ENCODE results near the gene SNX4. TPM values are rescaled to one million over a fixed set of nuclear protein-coding genes. Genes with fewer than 3 reads are reported as not detected.

SNX4 gene
- total and polyA plus RNA-seq, 9 donors = 16.7 to 36.1 (median 31.8) TPM

GRCh38 chr3:125435231-125435630 lies 84.8 kb downstream of the SNX4 start:
- Histone ChIP-seq H3K4me3 (no peak overlapping the region), H3K9me3 (no peaks in the 10 kb centered on the region), H3K27me3 (no peaks in the 10 kb centered on the region), H3K27ac (no peak overlapping the region), H3K36me3 (no peaks in the 10 kb centered on the region), H3K4me1 (ENCODE audit: insufficient read depth) (no peaks in the 10 kb centered on the region)
- no peak for TF ChIP-seq CTCF (IDR thresholded peaks at IDR 0.05)
- WGBS, 3 donors = 96 to 100% (median 100%) methylated on average over 2 of the region's 2 CpGs
- no peak for DNase-seq
- intact Hi-C loops (cut with DNase I) = loop anchor here (2.0 to 10.0 kb wide), 6 partner anchors 200 to 670 kb away; partner anchors contain the start of gene MUC13 (in 2 of the 4)

GRCh38 chr3:125434582-125435011 lies 85.4 kb downstream of the SNX4 start:
- Histone ChIP-seq H3K36me3 (no peaks in the 10 kb centered on the region), H3K4me1 (ENCODE audit: insufficient read depth) (no peaks in the 10 kb centered on the region), H3K9me3 (no peaks in the 10 kb centered on the region), H3K27me3 (no peaks in the 10 kb centered on the region), H3K27ac (no peak overlapping the region), H3K4me3 (no peak overlapping the region)
- TF ChIP-seq EP300 (IDR thresholded peaks at IDR 0.05) (no peak), CTCF (IDR thresholded peaks at IDR 0.05) (no peak), POLR2A (IDR thresholded peaks at IDR 0.05) (no peak)
- DNase-seq = no peak
- 89 to 92% (median 91%) methylated on average over 6 of the region's 6 CpGs for WGBS, 3 donors
- intact Hi-C loops (cut with DNase I) = loop anchor here (2.0 to 10.0 kb wide), 6 partner anchors 200 to 670 kb away; partner anchors contain the start of gene MUC13 (in 2 of the 4)

GRCh38 chr3:125433611-125434041 lies 86.4 kb downstream of the SNX4 start:
- no peaks in the 10 kb centered on the region for H3K36me3 ChIP-seq
- H3K9me3 ChIP-seq = no peaks in the 10 kb centered on the region
- no peak for TF ChIP-seq EP300 (IDR thresholded peaks at IDR 0.05)
- TF ChIP-seq POLR2A (IDR thresholded peaks at IDR 0.05) = no peak
- TF ChIP-seq CTCF (IDR thresholded peaks at IDR 0.05) = no peak
- no peak overlapping the region for H3K27ac ChIP-seq
- no peaks in the 10 kb centered on the region for H3K27me3 ChIP-seq
- intact Hi-C loops (cut with DNase I) = loop anchor here in 2 of 4 donors (2.0 to 10.0 kb wide), 4 partner anchors 199 to 669 kb away; partner anchors contain the start of gene MUC13 (in 1 of the 2)
- WGBS, 3 donors = 89 to 91% (median 91%) methylated on average over 6 of the region's 6 CpGs
- H3K4me3 ChIP-seq = no peak overlapping the region
- no peaks in the 10 kb centered on the region for H3K4me1 ChIP-seq (ENCODE audit: insufficient read depth)
- DNase-seq = no peak

GRCh38 chr3:125433091-125433534 lies 86.9 kb downstream of the SNX4 start:
- Histone ChIP-seq H3K27me3 (no peaks in the 10 kb centered on the region), H3K9me3 (no peaks in the 10 kb centered on the region), H3K4me3 (no peak overlapping the region), H3K27ac (no peak overlapping the region), H3K36me3 (no peaks in the 10 kb centered on the region), H3K4me1 (ENCODE audit: insufficient read depth) (no peaks in the 10 kb centered on the region)
- no peak for DNase-seq
- intact Hi-C loops (cut with DNase I) = loop anchor here in 1 of 4 donors (10.0 kb wide), 3 partner anchors 198 to 668 kb away; partner anchors contain the start of gene MUC13
- no peak for TF ChIP-seq CTCF (IDR thresholded peaks at IDR 0.05)
- no peak for TF ChIP-seq EP300 (IDR thresholded peaks at IDR 0.05)
- TF ChIP-seq POLR2A (IDR thresholded peaks at IDR 0.05) = no peak
- 80 to 84% (median 84%) methylated on average over 6 of the region's 6 CpGs for WGBS, 3 donors
